GM12891 (cell line): ENCODE results near the gene TMEM271.

Experiments
- POLR2A ChIP-seq: IDR thresholded peaks from 2 replicates; pipeline ENCODE4 v1.6.1; 2011; ENCODE audit warnings: low read depth, low read length, control low read depth
- SPI1 ChIP-seq: IDR thresholded peaks from 2 replicates; pipeline ENCODE4 v1.6.1; 2011; ENCODE audit warnings: low read depth, low read length, control low read depth

DNA sequence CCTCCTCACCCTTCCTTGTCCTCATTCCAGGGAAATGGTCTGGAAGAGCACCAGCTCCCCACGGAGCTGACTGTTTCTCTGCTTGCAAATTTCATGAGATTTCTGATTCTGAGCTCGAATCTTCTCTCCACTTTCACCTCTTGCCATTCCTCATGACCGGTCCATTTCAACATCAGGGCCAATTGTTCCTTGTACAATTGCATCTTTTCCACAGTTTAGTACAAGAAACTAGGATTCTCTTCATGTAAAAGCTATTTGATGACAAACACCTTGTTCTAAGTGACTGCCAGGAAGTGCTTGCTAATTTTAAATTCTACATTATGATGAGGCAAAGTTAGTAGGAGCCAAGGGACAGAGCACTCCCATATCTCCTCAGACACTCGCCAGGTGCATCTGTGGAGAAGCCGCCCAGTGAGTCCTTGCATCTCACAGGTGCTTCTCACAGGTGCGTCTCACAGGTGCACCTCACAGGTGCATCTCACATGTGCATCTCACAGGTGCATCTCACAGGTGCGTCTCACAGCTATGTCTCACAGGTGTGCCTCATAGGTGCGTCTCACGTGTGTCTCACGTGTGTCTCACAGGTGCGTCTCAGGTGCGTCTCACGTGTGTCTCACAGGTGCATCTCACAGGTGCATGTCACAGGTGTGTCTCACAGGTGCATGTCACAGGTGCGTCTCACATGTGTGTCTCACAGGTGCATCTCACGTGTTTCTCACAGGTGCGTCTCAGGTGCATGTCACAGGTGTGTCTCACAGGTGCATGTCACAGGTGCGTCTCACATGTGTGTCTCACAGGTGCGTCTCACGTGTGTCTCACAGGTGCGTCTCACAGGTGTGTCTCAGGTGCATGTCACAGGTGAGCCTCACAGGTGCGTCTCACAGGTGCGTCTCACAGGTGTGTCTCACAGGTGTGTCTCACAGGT lies 46.2 kb upstream of the TMEM271 start:
- no peak for TF ChIP-seq POLR2A
- TF ChIP-seq SPI1: no peak
